ENCODE results near the gene LONP1. TPM values are rescaled to one million over a fixed set of nuclear protein-coding genes. Genes with fewer than 3 reads are reported as not detected.
A peak's percentile ranks its signal among the peaks of the same experiment; 100 is the strongest.
"Not testable (repeated sequence)": the region's sequence is repeated elsewhere in the genome, so short reads cannot be mapped to it uniquely, and the experiment has no call there.

The LONP1 gene
- total RNA-seq, 1 donor = 163 TPM

GRCh38 chr19:5762608-5763217, 42.8 kb upstream of the LONP1 start:
- H3K27me3 ChIP-seq (ENCODE audit: insufficient read depth, low read length) = no peaks in the 10 kb centered on the region
- H3K79me2 ChIP-seq (ENCODE audit: insufficient read depth, low read length) = no peaks in the 10 kb centered on the region
- no peak for DNase-seq (ENCODE audit: insufficient read length, low spot score, missing footprints)
- H3K4me3 ChIP-seq (ENCODE audit: insufficient read depth, low read length) = no peak overlapping the region
- H3K27ac ChIP-seq (ENCODE audit: low read depth, low read length) = no peak overlapping the region
- H3K4me1 ChIP-seq (ENCODE audit: insufficient read depth, low read length) = no peaks in the 10 kb centered on the region
- no peaks in the 10 kb centered on the region for H3K36me3 ChIP-seq (ENCODE audit: insufficient read depth, low read length)
- H2AFZ ChIP-seq (ENCODE audit: low read length) = no peak overlapping the region
- no peak for TF ChIP-seq CTCF (IDR thresholded peaks at IDR 0.05; ENCODE audit: extremely low read depth, low read depth, low read length)
- no peaks in the 10 kb centered on the region for H3K9me3 ChIP-seq (ENCODE audit: low read depth, low read length)
- no peaks in the 10 kb centered on the region for H4K20me1 ChIP-seq (ENCODE audit: insufficient read depth, low read length)
- no peak overlapping the region for H3K4me2 ChIP-seq (ENCODE audit: insufficient read depth, low read length)

GRCh38 chr19:5753743-5754142, 33.8 kb upstream of the LONP1 start:
- DNase-seq (ENCODE audit: insufficient read length, low spot score, missing footprints) = peak; percentile 11
- Histone ChIP-seq H3K4me1 (ENCODE audit: insufficient read depth, low read length) (no peaks in the 10 kb centered on the region), H3K9me3 (ENCODE audit: low read depth, low read length) (no peaks in the 10 kb centered on the region), H3K79me2 (ENCODE audit: insufficient read depth, low read length) (no peaks in the 10 kb centered on the region), H3K36me3 (ENCODE audit: insufficient read depth, low read length) (no peaks in the 10 kb centered on the region), H3K4me3 (ENCODE audit: insufficient read depth, low read length) (no peak overlapping the region), H2AFZ (ENCODE audit: low read length) (no peak overlapping the region), H3K27me3 (ENCODE audit: insufficient read depth, low read length) (no peaks in the 10 kb centered on the region), H3K27ac (ENCODE audit: low read depth, low read length) (no peak overlapping the region), H4K20me1 (ENCODE audit: insufficient read depth, low read length) (no peaks in the 10 kb centered on the region), H3K4me2 (ENCODE audit: insufficient read depth, low read length) (no peak overlapping the region)
- TF ChIP-seq CTCF (IDR thresholded peaks at IDR 0.05; ENCODE audit: extremely low read depth, low read depth, low read length) = no peak

GRCh38 chr19:5751709-5752108, 31.8 kb upstream of the LONP1 start:
- no peaks in the 10 kb centered on the region for H3K27me3 ChIP-seq (ENCODE audit: insufficient read depth, low read length)
- no peak for DNase-seq (ENCODE audit: insufficient read length, low spot score, missing footprints)
- no peaks in the 10 kb centered on the region for H3K9me3 ChIP-seq (ENCODE audit: low read depth, low read length)
- H4K20me1 ChIP-seq (ENCODE audit: insufficient read depth, low read length) = no peaks in the 10 kb centered on the region
- TF ChIP-seq CTCF (IDR thresholded peaks at IDR 0.05; ENCODE audit: extremely low read depth, low read depth, low read length) = no peak
- no peak overlapping the region for H2AFZ ChIP-seq (ENCODE audit: low read length)
- no peaks in the 10 kb centered on the region for H3K36me3 ChIP-seq (ENCODE audit: insufficient read depth, low read length)
- H3K27ac ChIP-seq (ENCODE audit: low read depth, low read length) = no peak overlapping the region
- H3K4me3 ChIP-seq (ENCODE audit: insufficient read depth, low read length) = no peak overlapping the region
- H3K4me2 ChIP-seq (ENCODE audit: insufficient read depth, low read length) = no peak overlapping the region
- H3K4me1 ChIP-seq (ENCODE audit: insufficient read depth, low read length) = no peaks in the 10 kb centered on the region
- H3K79me2 ChIP-seq (ENCODE audit: insufficient read depth, low read length) = no peaks in the 10 kb centered on the region

- Histone ChIP-seq H3K4me2 (ENCODE audit: insufficient read depth, low read length) (no peak overlapping the region), H3K36me3 (ENCODE audit: insufficient read depth, low read length) (no peaks in the 10 kb centered on the region), H2AFZ (ENCODE audit: low read length) (no peak overlapping the region), H3K27me3 (ENCODE audit: insufficient read depth, low read length) (no peaks in the 10 kb centered on the region), H3K27ac (ENCODE audit: low read depth, low read length) (no peak overlapping the region), H3K4me1 (ENCODE audit: insufficient read depth, low read length) (no peaks in the 10 kb centered on the region), H3K4me3 (ENCODE audit: insufficient read depth, low read length) (no peak overlapping the region), H3K9me3 (ENCODE audit: low read depth, low read length) (no peaks in the 10 kb centered on the region), H3K79me2 (ENCODE audit: insufficient read depth, low read length) (no peaks in the 10 kb centered on the region), H4K20me1 (ENCODE audit: insufficient read depth, low read length) (no peaks in the 10 kb centered on the region)
- TF ChIP-seq CTCF (IDR thresholded peaks at IDR 0.05; ENCODE audit: extremely low read depth, low read depth, low read length) = no peak
- no peak for DNase-seq (ENCODE audit: insufficient read length, low spot score, missing footprints)
Measured at GRCh38 chr19:5749505-5749904, 29.6 kb upstream of the LONP1 start.

GRCh38 chr19:5748920-5749319, 29.0 kb upstream of the LONP1 start:
- H3K9me3 ChIP-seq (ENCODE audit: low read depth, low read length); H3K27ac ChIP-seq (ENCODE audit: low read depth, low read length); H3K4me3 ChIP-seq (ENCODE audit: insufficient read depth, low read length); H3K27me3 ChIP-seq (ENCODE audit: insufficient read depth, low read length); H3K4me1 ChIP-seq (ENCODE audit: insufficient read depth, low read length); H3K4me2 ChIP-seq (ENCODE audit: insufficient read depth, low read length); H3K36me3 ChIP-seq (ENCODE audit: insufficient read depth, low read length); H4K20me1 ChIP-seq (ENCODE audit: insufficient read depth, low read length); H2AFZ ChIP-seq (ENCODE audit: low read length); H3K79me2 ChIP-seq (ENCODE audit: insufficient read depth, low read length): not testable (repeated sequence)
- peak; percentile 23 for DNase-seq (ENCODE audit: insufficient read length, low spot score, missing footprints)

- not testable (repeated sequence) for DNase-seq (ENCODE audit: insufficient read length, low spot score, missing footprints); H3K9me3 ChIP-seq (ENCODE audit: low read depth, low read length); H3K4me3 ChIP-seq (ENCODE audit: insufficient read depth, low read length); H3K36me3 ChIP-seq (ENCODE audit: insufficient read depth, low read length); H3K79me2 ChIP-seq (ENCODE audit: insufficient read depth, low read length); H3K4me1 ChIP-seq (ENCODE audit: insufficient read depth, low read length); H3K27ac ChIP-seq (ENCODE audit: low read depth, low read length); H3K27me3 ChIP-seq (ENCODE audit: insufficient read depth, low read length); H3K4me2 ChIP-seq (ENCODE audit: insufficient read depth, low read length); H4K20me1 ChIP-seq (ENCODE audit: insufficient read depth, low read length); H2AFZ ChIP-seq (ENCODE audit: low read length)
Measured at GRCh38 chr19:5744999-5745398, 25.1 kb upstream of the LONP1 start.
